CD4-positive, alpha-beta T cell treated with Interleukin-15 for 4 hours (primary cell): ENCODE measurements around the gene DGKD.

Experiments
- DNase-seq: peaks from one replicate; pipeline ENCODE4 v3.0.0-alpha.2; 2020; ENCODE audit warnings: low spot score

Gene DGKD

GRCh38 chr2:233501198-233502076 is 147.1 kb downstream of the DGKD start:
- DNase-seq, result no peak

DNA sequence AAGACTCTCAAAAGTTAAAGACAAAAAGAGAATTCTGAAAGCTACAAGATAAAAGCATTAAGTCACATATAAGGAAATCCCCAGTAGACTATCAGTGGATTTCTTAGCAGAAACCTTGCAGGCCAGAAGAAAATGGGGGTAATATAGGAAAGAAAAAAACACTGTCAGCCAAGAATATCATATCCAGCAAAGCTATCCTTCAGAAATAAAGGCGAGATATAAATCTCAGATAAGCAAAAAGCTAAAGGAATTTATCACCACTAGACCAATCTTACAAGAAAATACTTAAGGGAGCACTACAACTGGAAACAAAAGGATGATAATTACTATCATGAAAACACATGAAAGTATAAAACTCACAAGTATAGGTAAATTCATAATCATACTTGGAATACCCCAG is 149.2 kb downstream of the DGKD start:
- no peak for DNase-seq

GRCh38 chr2:233503947-233504637 is 149.8 kb downstream of the DGKD start:
- DNase-seq, result no peak

- no peak for DNase-seq
These were observed 159.8 kb downstream of the DGKD start for GRCh38 chr2:233513953-233514655.

DNA sequence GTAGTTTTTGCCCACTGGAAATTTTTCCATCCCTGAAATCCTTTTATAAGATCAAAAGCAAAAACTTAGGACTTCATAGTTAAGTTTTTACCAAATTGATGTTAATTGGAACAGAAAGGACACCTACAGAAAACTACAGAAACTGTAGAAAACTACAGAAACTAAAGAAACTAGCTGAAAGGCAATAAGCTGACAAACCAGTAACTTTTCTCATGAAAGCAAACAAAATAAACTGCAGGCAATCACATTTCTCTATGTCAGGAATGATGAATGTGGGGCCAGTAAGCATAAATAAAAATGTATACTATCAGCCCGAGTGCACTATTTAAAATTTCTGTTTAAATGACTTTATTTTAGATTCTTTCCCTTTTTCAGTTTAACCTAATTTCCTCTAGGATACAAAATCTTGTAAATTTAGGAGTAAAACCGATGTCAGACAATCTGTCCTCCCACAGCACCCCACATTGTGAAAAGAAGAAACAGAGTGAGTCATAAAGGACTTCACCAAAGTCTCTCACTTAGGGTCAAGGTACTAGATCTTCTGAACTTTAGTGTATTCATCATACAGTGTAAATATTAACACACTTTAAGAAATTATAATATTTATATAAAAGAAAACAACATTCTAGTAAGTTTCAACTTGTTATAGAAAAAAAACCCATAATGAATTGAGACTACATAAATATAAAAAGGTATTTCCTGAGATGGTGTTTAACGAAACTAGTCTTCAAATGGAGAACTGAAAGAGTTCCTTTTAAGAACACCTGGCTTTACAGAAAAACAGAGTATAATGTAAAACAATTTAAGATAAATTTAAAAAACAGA is 165.7 kb downstream of the DGKD start:
- DNase-seq, result no peak
